Measurements from ENCODE around the gene TIPIN.
"Not testable (repeated sequence)": the region's sequence is repeated elsewhere in the genome, so short reads cannot be mapped to it uniquely, and the experiment has no call there.

TIPIN gene, protein sequence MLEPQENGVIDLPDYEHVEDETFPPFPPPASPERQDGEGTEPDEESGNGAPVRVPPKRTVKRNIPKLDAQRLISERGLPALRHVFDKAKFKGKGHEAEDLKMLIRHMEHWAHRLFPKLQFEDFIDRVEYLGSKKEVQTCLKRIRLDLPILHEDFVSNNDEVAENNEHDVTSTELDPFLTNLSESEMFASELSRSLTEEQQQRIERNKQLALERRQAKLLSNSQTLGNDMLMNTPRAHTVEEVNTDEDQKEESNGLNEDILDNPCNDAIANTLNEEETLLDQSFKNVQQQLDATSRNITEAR

DNA sequence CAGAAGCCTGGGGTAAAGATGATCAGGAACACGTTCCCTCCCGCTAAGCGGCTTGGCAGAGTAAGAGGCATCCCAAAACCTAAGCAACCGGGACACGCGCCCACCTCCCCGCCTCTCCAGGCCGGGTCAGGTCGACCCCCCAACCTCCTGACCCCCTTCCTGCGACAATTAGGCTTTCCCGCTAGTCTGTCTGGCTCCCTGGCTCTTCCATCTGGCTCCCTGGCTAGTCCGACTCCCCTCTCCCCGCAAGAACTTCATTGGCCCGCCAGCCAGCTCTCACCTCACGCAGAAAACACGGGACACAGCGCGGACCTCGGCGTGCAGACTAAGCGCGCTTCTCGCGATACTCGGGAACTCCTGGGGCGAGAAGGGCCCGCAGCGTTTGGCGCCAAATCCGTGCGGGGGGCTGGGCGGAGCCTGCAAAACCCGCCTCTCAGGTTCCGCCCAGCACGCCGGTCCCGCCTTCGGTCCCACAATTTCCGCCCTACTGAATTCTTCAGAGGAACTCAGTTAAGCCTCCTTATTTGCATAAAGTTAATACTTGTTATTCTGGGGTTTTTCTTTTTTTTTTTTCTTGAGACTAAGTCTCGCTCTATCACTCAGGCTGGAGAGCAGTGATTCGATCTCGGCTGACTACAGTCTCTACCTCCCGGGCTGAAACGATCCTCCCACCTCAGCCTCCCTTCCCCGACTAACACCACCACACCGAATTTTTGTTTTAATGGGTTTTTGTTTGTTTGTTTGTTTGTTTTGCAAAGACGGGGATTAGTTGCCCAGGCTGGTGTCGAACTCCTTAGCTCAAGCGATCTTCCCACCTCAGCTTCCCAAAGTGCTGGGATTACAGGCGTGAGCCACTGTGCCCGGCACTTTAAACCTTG, at the start of gene TIPIN:
TIPIN (minus strand) TSS at position 327 of the 878 bp plus-strand sequence. CDS start 3,738 bp downstream, outside the sequence.
- H3K4me3 ChIP-seq (ENCODE audit: low read depth, low read length) = peak within 1 kb of the TSS; percentile 84
- DNase-seq (ENCODE audit: low read depth) = peak; percentile 85

GRCh38 chr15:66405615-66406014, 49.1 kb upstream of the TIPIN start:
- peak; percentile 30 for DNase-seq (ENCODE audit: low read depth)
- H3K4me3 ChIP-seq (ENCODE audit: low read depth, low read length) = no peak overlapping the region

GRCh38 chr15:66405007-66405406, 48.5 kb upstream of the TIPIN start:
- DNase-seq (ENCODE audit: low read depth) = no peak
- no peak overlapping the region for H3K4me3 ChIP-seq (ENCODE audit: low read depth, low read length)

GRCh38 chr15:66404532-66404931, 48.0 kb upstream of the TIPIN start:
- no peak for DNase-seq (ENCODE audit: low read depth)
- H3K4me3 ChIP-seq (ENCODE audit: low read depth, low read length) = no peak overlapping the region

DNA sequence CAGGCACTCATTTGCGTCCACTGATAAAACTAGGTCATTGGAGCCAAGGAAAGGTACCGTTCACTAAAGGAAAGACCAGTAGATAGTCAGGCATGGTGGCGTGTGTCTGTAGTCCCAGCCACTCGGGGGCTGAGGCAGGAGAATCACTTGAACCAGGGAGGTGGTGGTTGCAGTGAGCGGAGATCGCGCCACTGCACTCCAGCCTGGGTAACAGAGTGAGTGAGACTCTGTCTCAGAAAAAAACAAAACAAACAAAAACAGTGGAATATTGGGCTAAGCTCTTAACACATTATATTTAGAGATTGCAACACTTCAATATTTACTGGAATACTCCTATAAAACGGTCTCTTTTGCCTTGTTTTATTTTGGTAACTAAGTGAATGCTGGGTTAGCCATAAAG, 47.6 kb upstream of the TIPIN start:
- no peak overlapping the region for H3K4me3 ChIP-seq (ENCODE audit: low read depth, low read length)
- DNase-seq (ENCODE audit: low read depth) = no peak

DNA sequence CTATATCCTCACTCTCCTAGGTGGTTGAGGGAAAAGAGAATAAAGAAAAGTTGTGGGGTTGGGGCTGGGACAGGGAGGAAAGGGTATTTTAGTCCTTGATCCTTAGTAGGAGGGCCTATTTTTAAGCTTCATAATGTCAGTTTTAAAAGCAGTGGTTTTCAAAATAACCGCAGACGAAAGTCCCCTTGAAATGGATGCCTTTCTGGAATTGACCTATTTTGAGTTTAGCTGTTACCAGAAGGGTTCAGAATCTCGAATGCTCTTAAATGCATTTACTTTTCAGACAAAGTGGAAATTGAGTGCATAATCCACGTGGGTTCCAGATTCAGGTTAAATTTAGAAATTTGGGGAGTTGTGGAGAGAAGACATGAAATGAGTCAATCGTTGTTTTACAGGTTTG, 46.8 kb upstream of the TIPIN start:
- no peak overlapping the region for H3K4me3 ChIP-seq (ENCODE audit: low read depth, low read length)
- no peak for DNase-seq (ENCODE audit: low read depth)

- H3K4me3 ChIP-seq (ENCODE audit: low read depth, low read length) = no peak overlapping the region
- no peak for DNase-seq (ENCODE audit: low read depth)
Observed at GRCh38 chr15:66402761-66403284, 46.3 kb upstream of the TIPIN start.

DNA sequence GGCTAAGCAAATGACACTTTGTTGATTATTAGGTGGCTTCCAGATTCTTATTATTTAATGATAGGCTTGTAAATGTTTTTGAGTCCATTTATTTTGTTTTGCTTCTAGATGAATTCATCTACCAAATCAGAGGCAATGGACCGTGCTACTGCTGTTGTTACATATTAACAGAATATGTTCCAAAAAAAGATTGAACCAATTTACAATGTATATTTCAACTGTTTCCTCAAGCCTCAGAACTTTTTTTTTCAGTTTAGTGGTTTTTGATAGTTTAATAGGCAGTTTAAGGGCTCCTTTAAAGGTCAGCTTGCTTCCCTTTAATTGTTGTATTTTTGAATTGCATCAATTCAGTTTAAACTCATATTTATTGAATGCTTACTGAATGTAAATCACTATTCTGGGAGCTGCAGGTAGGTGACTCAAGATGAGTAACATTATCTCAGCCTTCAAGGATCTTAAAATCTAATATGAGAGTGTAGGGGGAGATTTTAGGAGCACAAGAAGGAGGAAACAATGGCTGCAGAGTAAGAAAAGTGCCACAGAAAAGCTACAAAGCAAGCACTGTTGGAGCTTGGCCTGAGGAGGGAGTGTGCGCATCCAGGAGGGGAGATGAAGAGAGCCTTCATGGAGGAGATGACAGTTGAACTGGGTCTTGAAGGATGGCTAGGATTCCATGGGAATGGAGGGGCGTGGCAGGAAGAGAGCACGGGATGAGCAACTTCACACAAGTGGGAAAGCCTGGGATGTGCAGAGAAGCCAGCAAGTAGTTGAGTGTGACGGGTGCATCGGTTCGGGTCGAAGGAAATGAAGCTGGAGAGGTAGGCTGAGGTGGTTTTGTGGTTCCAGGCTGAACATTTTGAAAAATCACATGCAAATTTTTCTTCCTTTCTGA, 44.9 kb upstream of the TIPIN start:
- DNase-seq (ENCODE audit: low read depth) = no peak
- H3K4me3 ChIP-seq (ENCODE audit: low read depth, low read length) = no peak overlapping the region

GRCh38 chr15:66400351-66400774, 43.9 kb upstream of the TIPIN start:
- DNase-seq (ENCODE audit: low read depth) = no peak

DNA sequence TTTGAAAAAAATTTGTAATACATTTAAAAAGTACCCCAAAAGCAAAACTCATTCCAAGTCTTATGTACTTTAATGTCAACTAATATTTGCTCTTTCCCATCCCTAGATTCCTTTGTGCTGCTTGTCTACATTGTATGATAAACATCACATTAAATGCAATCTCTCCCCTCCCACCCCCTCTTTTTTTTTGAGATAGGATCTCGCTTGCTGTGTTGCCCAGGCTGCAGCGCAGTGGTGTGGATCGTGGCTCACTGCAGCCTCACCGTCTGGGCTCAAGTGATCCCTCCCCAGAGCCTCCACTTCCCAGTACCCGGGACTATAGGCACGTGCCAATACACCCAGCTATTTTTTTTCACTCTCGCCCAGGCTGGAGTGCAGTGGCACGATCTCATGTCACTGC, 42.8 kb upstream of the TIPIN start:
- no peak overlapping the region for H3K4me3 ChIP-seq (ENCODE audit: low read depth, low read length)
- no peak for DNase-seq (ENCODE audit: low read depth)

More at GRCh38 chr15:66400351-66400774, 43.9 kb upstream of the TIPIN start:
- H3K4me3 ChIP-seq (ENCODE audit: low read depth, low read length) = no peak overlapping the region

DNA sequence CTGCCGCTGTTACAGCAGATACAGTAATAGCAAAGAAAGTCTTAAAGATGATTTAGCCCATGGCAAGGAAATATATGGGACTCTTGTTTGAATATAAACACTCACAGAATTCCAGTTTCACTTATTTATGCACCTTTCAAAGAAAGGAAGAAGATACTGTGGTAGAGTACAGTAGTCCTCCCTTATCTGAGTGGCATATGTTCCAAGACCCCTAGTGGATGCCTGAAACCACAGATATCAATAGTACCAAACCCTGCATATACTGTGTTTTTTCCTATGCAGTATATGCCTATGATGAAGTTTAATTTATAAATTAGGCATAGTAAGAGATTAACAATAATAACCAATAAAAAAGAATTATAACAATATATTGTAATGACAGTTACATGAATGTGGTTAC, 38.4 kb upstream of the TIPIN start:
- no peak overlapping the region for H3K4me3 ChIP-seq (ENCODE audit: low read depth, low read length)
- DNase-seq (ENCODE audit: low read depth) = no peak

DNA sequence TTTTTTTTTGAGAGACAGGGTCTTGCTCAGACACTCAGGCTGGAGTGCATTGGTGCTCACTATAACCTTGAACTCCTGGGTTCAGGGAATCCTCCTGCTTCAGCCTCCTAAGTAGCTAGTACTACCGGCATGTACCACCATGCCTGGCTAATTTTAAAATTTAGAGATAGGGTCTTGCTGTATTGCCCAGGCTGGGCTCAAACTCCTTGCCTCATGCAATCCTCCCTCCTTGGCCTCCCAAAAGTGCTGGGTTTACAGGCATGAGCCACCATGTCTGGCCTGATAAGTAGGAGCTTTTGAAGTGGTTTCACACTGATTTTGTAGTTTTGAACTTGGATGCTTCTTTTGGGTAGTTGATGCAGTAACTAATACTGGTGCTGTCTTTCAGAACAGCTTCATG, 38.0 kb upstream of the TIPIN start:
- no peak for DNase-seq (ENCODE audit: low read depth)
- no peak overlapping the region for H3K4me3 ChIP-seq (ENCODE audit: low read depth, low read length)

GRCh38 chr15:66393037-66393436, 36.6 kb upstream of the TIPIN start:
- not testable (repeated sequence) for DNase-seq (ENCODE audit: low read depth); H3K4me3 ChIP-seq (ENCODE audit: low read depth, low read length)

- DNase-seq (ENCODE audit: low read depth) = no peak
- H3K4me3 ChIP-seq (ENCODE audit: low read depth, low read length) = no peak overlapping the region
Observed at GRCh38 chr15:66390678-66391077, 34.2 kb upstream of the TIPIN start.

DNA sequence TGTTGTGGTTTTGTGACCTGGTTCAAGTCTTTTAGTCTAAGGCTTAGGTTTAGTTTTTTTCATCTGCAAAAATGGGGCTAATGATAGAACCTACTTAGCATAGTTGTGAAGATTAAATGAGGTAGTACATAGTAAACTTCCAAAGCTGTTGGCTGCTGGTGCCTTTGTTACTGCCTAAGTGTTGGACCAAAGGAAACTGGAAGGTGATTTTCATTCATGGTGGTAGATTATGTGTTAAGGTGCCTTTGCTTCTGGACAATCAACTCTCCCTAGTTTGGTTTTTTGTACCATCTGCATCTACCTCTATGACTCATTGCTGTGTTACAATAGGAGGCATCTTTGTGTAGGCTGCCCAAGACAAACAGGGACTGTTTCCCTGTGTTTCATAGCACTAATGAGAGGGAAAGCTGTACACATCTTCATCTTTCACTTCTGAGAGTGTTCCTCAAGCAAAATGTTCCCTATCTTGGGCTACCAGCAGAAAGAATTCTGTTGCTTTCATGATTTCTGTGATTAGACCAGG, 33.4 kb upstream of the TIPIN start:
- DNase-seq (ENCODE audit: low read depth) = no peak
- H3K4me3 ChIP-seq (ENCODE audit: low read depth, low read length) = no peak overlapping the region

DNA sequence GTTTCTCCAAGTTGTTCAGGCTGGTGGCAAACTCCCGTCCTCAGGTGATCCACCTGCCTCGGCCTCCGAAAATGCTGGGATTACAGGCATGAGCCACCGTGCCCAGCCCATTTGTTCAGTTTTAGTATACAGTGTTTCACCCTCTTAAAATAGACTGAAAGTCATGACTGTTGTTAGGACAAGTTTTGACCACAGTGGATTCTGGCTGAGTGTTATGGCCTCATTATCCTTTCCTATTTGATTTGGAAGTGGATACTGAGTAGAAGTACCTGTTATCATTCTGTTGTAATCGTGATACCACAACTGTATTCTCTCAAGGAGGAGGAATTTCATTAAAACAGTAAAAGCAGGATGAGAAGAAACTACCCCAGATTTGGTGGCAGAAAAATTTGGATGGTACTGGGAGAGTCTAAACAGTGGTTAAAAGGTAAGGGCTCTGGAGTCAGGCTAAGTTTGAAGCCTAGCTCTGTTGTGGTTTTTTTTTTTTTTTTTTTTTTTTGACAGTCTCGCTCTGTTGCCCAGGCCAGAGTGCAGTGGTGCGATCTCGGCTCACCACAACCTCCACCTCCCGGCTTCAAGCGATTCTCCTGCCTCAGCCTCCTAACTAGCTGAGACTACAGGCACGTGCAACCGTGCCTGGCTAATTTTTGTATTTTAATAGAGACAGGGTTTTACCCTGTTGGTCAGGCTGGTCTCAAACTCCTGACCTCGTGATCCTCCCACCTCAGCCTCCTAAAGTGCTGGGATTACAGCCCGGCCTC, 32.8 kb upstream of the TIPIN start:
- no peak overlapping the region for H3K4me3 ChIP-seq (ENCODE audit: low read depth, low read length)
- no peak for DNase-seq (ENCODE audit: low read depth)

- H3K4me3 ChIP-seq (ENCODE audit: low read depth, low read length) = peak overlapping the region; percentile 85
- DNase-seq (ENCODE audit: low read depth) = no peak
Observed at GRCh38 chr15:66388576-66388975, 32.1 kb upstream of the TIPIN start.

- DNase-seq (ENCODE audit: low read depth) = no peak
- peak overlapping the region; percentile 85 for H3K4me3 ChIP-seq (ENCODE audit: low read depth, low read length)
Observed at GRCh38 chr15:66388043-66388363, 31.5 kb upstream of the TIPIN start.
